Adipocyte (in vitro differentiated cells): ENCODE data around the gene GPLD1.

Experiments used
- DNase-seq: peaks from one replicate; pipeline ENCODE4 v3.0.0-alpha.2; 2015; ENCODE audit warnings: low read depth
- H3K27me3 ChIP-seq: replicated peaks from 2 replicates; pipeline ENCODE4 v1.7.0; 2013; ENCODE audit warnings: mild to moderate bottlenecking, low read length, moderate library complexity; ENCODE audit not compliant: control insufficient read depth, insufficient read depth
- H3K36me3 ChIP-seq: 2 replicates; pipeline ENCODE4 v1.7.0; 2013; ENCODE audit warnings: low read length, mild to moderate bottlenecking, moderate library complexity; ENCODE audit not compliant: control insufficient read depth, insufficient read depth, severe bottlenecking
- H3K4me1 ChIP-seq: 2 replicates; pipeline ENCODE4 v1.7.0; 2013; ENCODE audit warnings: mild to moderate bottlenecking, low read length, moderate library complexity; ENCODE audit not compliant: control insufficient read depth, insufficient read depth
- H3K4me3 ChIP-seq: 2 replicates; pipeline ENCODE4 v1.7.0; 2013; ENCODE audit warnings: mild to moderate bottlenecking, low read length, moderate library complexity
- H3K9ac ChIP-seq: 2 replicates; pipeline ENCODE4 v1.7.0; 2013; ENCODE audit warnings: mild to moderate bottlenecking, low read length, moderate library complexity
- H3K9me3 ChIP-seq: 2 replicates; pipeline ENCODE4 v1.7.0; 2013; ENCODE audit warnings: mild to moderate bottlenecking, low read length, moderate library complexity; ENCODE audit not compliant: control insufficient read depth

The GPLD1 gene

DNA sequence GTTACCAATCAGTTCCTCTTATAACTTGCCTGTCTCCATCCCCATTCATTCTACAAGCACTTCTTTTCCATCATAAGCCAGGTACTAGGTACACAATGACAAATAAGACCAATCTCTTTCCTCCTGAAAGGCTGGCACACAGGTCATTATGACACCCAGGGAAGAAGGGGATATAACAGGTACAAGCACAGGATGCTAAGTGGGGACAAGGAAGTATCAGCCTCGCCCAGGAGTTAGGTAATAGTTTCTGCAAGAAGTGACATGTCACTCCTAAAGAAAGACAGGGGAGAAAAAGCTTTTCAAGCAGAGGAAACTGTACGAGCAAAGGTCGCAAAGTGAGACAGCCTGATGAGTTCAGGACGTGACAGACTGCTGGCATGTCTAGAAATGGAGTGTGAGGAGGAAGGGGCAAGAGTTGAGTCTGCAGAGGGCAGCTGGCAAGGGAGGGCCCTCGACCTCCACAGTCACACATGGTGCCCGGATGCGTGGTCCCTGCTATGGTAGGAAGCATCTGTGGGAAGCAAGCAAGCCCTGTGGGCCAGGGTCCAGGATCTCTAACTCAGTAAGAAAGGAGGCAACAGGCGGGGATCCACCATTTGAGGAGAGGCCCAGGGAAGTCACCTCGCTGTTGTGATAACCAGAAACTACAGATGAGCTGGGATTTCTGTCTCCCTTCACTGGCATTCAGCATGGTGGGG lies 40.4 kb downstream of the GPLD1 start:
- H3K4me1 ChIP-seq: peaks cover 4% of the 10 kb centered on the region
- no peak for DNase-seq
- no peaks in the 10 kb centered on the region for H3K9me3 ChIP-seq
- H3K36me3 ChIP-seq: no peaks in the 10 kb centered on the region
- no peaks in the 10 kb centered on the region for H3K27me3 ChIP-seq
- no peak overlapping the region for H3K9ac ChIP-seq
- no peak overlapping the region for H3K4me3 ChIP-seq

DNA sequence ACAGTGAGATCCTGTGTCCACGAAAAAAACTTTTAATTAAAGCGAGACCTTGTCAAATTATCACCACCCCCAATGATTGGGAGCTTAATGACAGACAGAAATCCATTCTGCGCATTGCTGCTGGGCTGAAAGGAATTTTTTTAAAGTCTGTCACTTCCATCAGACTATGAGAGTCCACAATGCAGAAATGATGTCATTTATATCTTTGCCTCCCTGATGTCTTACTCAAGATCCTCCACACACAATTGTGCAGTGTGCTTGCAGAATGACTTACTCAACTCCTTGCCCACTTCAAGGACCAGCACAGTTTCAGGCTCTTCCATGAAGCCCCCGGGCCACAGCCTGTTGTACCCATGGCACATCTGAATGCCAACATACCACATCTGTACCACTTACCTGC lies 41.0 kb downstream of the GPLD1 start:
- Histone ChIP-seq H3K9me3 (no peaks in the 10 kb centered on the region), H3K36me3 (no peaks in the 10 kb centered on the region), H3K4me1 (peaks cover 4% of the 10 kb centered on the region), H3K27me3 (no peaks in the 10 kb centered on the region), H3K4me3 (no peak overlapping the region), H3K9ac (no peak overlapping the region)
- no peak for DNase-seq

DNA sequence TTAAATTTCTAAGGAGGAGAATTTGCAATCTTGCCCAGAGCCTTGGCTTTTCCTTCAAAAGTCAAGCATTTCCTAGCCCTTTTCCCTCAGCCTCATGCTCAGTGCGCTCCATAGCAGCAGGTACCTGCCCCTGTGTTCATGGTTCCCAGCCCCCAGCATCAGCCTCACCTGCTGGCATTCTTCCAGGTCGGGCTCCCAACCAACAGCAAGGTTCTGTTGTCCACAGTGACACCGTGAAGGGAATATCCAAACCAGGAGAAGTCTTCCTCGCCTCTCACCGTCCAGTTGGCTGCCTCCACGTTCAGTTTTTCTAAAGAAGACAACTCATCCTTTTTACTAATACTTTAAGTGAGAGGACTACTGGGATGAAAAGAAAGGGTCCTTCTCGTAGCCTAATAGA lies 42.7 kb downstream of the GPLD1 start:
- Histone ChIP-seq H3K27me3 (no peaks in the 10 kb centered on the region), H3K9ac (no peak overlapping the region), H3K4me3 (no peak overlapping the region), H3K9me3 (no peaks in the 10 kb centered on the region), H3K4me1 (peaks cover 8% of the 10 kb centered on the region), H3K36me3 (no peaks in the 10 kb centered on the region)
- DNase-seq: no peak

DNA sequence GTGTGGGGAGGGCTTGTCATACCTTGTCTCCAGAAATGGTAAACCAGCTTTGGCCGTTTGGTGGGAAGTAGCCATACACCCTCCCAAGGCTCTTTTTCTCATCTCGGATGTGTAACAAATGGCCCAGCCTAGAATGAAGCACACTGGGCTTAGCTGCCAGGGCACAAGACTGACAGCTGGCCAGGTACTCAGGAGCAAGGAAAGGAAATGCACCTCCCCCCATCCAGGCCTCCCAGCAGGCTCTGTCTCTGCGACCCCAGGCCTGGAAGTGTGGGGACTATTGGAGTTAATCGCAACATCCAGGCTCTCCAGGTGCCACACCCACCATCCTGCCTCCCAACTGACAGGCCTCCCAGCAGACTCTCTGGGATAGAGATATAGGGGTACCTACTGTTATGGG lies 43.7 kb downstream of the GPLD1 start:
- no peak for DNase-seq
- Histone ChIP-seq H3K9ac (no peak overlapping the region), H3K4me1 (peaks cover 6% of the 10 kb centered on the region), H3K27me3 (no peaks in the 10 kb centered on the region), H3K36me3 (no peaks in the 10 kb centered on the region), H3K4me3 (no peak overlapping the region), H3K9me3 (no peaks in the 10 kb centered on the region)

DNA sequence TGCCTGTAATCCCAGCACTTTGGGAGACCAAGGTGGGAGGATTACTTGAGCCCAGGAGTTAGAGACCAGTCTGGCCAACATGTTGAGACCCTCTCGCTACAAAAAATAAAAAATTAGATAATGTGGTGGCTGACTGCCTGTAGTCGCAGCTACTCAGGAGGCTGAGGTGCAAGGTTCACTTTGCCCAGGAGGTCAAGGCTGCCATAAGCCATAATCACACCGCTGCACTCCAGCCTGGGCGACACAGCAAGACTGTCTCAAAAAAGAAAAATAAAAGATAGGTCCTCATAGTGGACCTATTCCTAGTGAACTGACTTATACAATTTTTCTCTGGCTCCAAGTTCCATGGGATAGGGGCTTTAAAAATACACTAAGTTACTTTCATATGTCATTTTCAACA lies 44.8 kb downstream of the GPLD1 start:
- Histone ChIP-seq H3K9ac (no peak overlapping the region), H3K4me1 (peaks cover 6% of the 10 kb centered on the region), H3K9me3 (no peaks in the 10 kb centered on the region), H3K4me3 (no peak overlapping the region), H3K36me3 (no peaks in the 10 kb centered on the region), H3K27me3 (no peaks in the 10 kb centered on the region)
- no peak for DNase-seq

DNA sequence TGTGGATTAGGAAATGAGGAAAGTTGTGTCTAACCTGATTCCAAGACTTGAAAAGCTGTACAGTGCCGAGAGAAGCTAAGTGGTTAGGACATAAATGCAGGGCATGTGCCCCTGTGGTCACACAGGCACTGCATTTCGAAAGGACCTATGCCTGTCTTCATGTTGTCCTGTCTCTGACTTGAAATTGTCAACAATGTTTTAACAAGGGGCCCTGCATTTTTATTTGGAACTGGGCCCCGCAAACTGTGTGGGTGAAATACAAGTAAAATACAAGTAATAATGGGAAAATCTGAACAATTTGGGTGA lies 47.8 kb downstream of the GPLD1 start:
- Histone ChIP-seq H3K36me3 (no peaks in the 10 kb centered on the region), H3K27me3 (no peaks in the 10 kb centered on the region), H3K4me1 (peaks cover 6% of the 10 kb centered on the region), H3K4me3 (no peak overlapping the region), H3K9ac (no peak overlapping the region), H3K9me3 (no peaks in the 10 kb centered on the region)
- no peak for DNase-seq

DNA sequence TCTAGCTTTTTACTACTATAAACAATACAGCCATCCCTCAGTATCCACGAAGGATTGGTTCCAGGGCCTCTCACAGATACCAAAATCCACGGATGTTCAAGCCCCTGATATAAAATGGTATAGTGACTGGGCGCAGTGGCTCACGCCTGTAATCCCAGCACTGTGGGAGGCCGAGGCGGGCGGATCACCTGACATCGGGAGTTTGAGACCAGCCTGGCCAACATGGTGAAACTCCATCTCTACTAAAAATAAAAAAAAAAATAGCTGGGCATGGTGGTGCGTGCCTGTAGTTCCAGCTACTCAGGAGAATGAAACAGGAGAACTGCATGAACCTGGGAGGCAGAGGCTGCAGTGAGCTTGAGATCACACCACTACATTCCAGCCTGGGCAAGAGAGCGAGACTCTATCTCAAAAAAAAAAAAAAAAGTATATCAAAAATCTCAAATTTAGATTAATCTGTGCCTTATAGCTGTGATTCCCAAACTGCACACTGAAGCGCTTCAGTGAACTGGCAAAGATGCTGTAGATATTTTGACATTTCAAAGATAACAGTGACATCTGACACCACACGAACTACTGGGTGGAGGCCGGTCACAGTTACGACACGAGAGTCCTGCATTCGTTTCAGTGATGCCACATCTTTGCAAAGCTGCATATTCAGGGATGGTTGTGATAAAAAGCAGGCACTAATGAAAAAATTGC lies 48.3 kb downstream of the GPLD1 start:
- no peak overlapping the region for H3K4me3 ChIP-seq
- no peaks in the 10 kb centered on the region for H3K27me3 ChIP-seq
- H3K36me3 ChIP-seq: no peaks in the 10 kb centered on the region
- H3K9ac ChIP-seq: no peak overlapping the region
- peaks cover 6% of the 10 kb centered on the region for H3K4me1 ChIP-seq
- no peaks in the 10 kb centered on the region for H3K9me3 ChIP-seq
- no peak for DNase-seq

DNA sequence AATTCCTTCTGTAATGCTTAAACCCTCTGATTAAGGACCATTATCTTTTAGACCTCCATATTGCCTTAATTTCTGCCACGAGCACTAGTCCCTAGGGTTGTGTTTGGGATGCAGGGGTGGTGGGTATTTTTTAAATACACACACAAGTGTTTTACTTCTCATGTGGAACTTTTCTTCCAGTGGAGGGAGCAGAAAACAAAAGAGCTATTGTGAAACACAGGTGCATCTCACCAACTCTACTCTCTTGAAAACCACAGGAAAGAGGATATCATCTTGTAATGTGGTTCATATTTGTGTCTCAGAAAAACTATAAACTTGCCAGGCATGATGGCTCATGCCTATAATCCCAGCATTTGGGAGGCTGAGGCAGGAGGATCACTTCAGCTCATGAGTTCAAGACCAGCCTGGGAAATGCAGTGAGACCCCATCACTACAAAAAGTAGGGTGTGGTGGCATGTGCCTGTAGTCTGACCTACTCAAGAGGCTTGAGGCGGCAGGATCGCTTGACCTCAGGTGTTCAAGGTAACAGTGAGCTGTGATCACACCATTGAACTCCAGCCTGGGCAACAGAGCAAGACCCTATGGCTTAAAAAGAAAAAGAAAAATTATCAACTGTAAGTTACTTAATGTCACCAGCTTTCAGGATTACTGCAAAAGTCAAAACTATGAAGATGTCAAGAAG lies 49.4 kb downstream of the GPLD1 start:
- no peak for DNase-seq
- H3K36me3 ChIP-seq: no peaks in the 10 kb centered on the region
- H3K4me3 ChIP-seq: no peak overlapping the region
- H3K9me3 ChIP-seq: no peaks in the 10 kb centered on the region
- H3K27me3 ChIP-seq: no peaks in the 10 kb centered on the region
- peaks cover 6% of the 10 kb centered on the region for H3K4me1 ChIP-seq
- no peak overlapping the region for H3K9ac ChIP-seq

DNA sequence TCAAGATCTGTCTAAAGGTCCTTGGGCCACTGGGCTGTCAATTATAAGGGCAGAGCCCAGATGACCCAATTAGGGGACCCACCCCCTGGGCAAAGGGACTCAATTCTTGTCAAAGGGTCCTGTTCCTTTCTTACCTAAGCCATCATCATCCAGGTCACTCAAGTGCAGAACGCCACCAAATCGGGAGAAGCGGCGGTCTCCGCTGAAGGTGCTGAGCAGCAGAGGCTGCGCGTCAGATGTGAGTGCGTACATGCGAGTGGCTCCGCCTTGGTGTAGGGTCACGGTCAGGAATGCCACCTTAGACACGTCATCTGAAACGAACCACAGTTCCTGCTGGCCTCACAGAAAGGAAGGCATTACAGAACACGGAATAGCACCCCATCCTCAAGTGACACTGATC lies 52.4 kb downstream of the GPLD1 start:
- no peak overlapping the region for H3K9ac ChIP-seq
- no peaks in the 10 kb centered on the region for H3K36me3 ChIP-seq
- H3K4me3 ChIP-seq: no peak overlapping the region

DNA sequence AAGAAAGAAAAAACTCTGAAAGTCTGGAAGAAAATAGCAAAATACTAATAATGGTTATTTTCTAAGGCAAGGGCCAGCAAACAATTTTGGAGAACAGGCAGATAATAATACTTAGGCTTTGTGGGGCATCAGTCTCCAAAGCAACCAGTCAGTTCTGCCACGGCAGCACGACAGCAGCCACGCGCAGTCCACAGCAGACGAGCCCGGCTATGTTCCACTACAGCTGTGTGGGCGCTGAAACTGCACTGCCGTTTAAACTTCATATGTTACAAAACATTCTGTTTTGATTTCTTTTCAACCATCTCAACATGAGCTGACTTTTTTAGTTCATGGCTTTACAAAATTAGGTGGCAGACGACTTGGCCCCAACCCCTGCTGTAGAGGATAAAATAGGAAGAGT lies 56.8 kb downstream of the GPLD1 start:
- no peak for DNase-seq
- Histone ChIP-seq H3K9me3 (no peaks in the 10 kb centered on the region), H3K27me3 (no peaks in the 10 kb centered on the region), H3K9ac (no peak overlapping the region), H3K4me3 (no peak overlapping the region), H3K4me1 (peaks cover 7% of the 10 kb centered on the region), H3K36me3 (no peaks in the 10 kb centered on the region)

More for the DNA sequence above, 52.4 kb downstream of the GPLD1 start:
- H3K9me3 ChIP-seq: no peaks in the 10 kb centered on the region
- H3K4me1 ChIP-seq: no peaks in the 10 kb centered on the region
- no peak for DNase-seq
- H3K27me3 ChIP-seq: no peaks in the 10 kb centered on the region

DNA sequence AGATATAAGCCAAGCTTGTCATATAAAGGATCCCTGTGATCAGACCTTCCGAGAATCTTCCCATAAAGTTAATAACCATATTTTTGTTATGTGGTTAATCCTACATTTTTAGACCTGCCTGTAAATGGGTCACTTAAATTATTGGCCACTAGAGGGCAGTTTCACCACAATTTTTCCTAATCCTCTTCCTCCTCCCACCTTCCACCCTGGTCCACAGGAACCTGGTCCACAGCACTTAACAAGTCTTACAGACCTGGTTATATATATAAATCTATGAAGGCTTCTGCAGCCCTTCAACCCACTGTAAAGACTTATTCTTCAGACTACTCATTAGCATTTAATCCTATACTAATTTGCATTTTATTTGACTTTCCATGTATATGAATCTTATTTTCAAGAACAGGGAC lies 58.3 kb downstream of the GPLD1 start:
- H3K4me3 ChIP-seq: no peak overlapping the region
- H3K9ac ChIP-seq: no peak overlapping the region
- H3K27me3 ChIP-seq: no peaks in the 10 kb centered on the region
- peaks cover 12% of the 10 kb centered on the region for H3K4me1 ChIP-seq
- peak; percentile 75 for DNase-seq
- H3K9me3 ChIP-seq: no peaks in the 10 kb centered on the region
- H3K36me3 ChIP-seq: peaks cover 5% of the 10 kb centered on the region
